T-helper 2 cell treated with Interferon-gamma antibody and Interleukin-4, amounts not matched to agents 5 μg/mL and 100 μg/mL, for 36 hours (primary cell): ENCODE results near the gene SDF2L1.
"Not testable (repeated sequence)": the region's sequence is repeated elsewhere in the genome, so short reads cannot be mapped to it uniquely, and the experiment has no call there.

Source experiments
- DNase-seq: peaks from one replicate; pipeline ENCODE4 v3.0.0; 2021; ENCODE audit warnings: low spot score
- H3K27ac Mint-ChIP-seq: one replicate; pipeline ENCODE4 v1.8.0; 2021; ENCODE audit warnings: mild to moderate bottlenecking, mixed read lengths
- H3K27me3 Mint-ChIP-seq: one replicate; pipeline ENCODE4 v1.8.0; 2021; ENCODE audit warnings: low read depth, mixed read lengths
- H3K36me3 Mint-ChIP-seq: one replicate; pipeline ENCODE4 v1.8.0; 2021; ENCODE audit warnings: low read depth, mixed read lengths
- H3K4me1 Mint-ChIP-seq: one replicate; pipeline ENCODE4 v1.8.0; 2021; ENCODE audit warnings: low read depth, mixed read lengths
- H3K4me3 Mint-ChIP-seq: one replicate; pipeline ENCODE4 v1.8.0; 2022; ENCODE audit warnings: mild to moderate bottlenecking, moderate library complexity, mixed read lengths
- H3K9me3 Mint-ChIP-seq: one replicate; pipeline ENCODE4 v1.8.0; 2021; ENCODE audit warnings: mixed read lengths

Gene SDF2L1

GRCh38 chr22:21688341-21688705 is 46.2 kb downstream of the SDF2L1 start:
- Mint-ChIP-seq H3K27ac (no peak overlapping the region), H3K4me3 (no peak overlapping the region), H3K9me3 (no peaks in the 10 kb centered on the region), H3K36me3 (peaks cover 26% of the 10 kb centered on the region), H3K27me3 (no peaks in the 10 kb centered on the region), H3K4me1 (no peaks in the 10 kb centered on the region)
- DNase-seq = no peak

- Mint-ChIP-seq H3K27me3 (no peaks in the 10 kb centered on the region), H3K9me3 (no peaks in the 10 kb centered on the region), H3K4me3 (no peak overlapping the region), H3K4me1 (no peaks in the 10 kb centered on the region), H3K27ac (no peak overlapping the region), H3K36me3 (peaks cover 25% of the 10 kb centered on the region)
- DNase-seq = no peak
These were observed 46.7 kb downstream of the SDF2L1 start for GRCh38 chr22:21688706-21689381.

GRCh38 chr22:21690401-21690801 is 48.3 kb downstream of the SDF2L1 start:
- H3K4me1 Mint-ChIP-seq = no peaks in the 10 kb centered on the region
- H3K27me3 Mint-ChIP-seq = no peaks in the 10 kb centered on the region
- H3K36me3 Mint-ChIP-seq = peaks cover 22% of the 10 kb centered on the region
- no peak overlapping the region for H3K27ac Mint-ChIP-seq
- no peaks in the 10 kb centered on the region for H3K9me3 Mint-ChIP-seq
- no peak overlapping the region for H3K4me3 Mint-ChIP-seq
- no peak for DNase-seq

- Mint-ChIP-seq H3K4me3 (no peak overlapping the region), H3K4me1 (no peaks in the 10 kb centered on the region), H3K9me3 (no peaks in the 10 kb centered on the region), H3K27me3 (no peaks in the 10 kb centered on the region), H3K36me3 (peaks cover 26% of the 10 kb centered on the region), H3K27ac (no peak overlapping the region)
- DNase-seq = no peak
These were observed 49.7 kb downstream of the SDF2L1 start for GRCh38 chr22:21691816-21692215.

GRCh38 chr22:21692856-21693255 is 50.8 kb downstream of the SDF2L1 start:
- not testable (repeated sequence) for H3K27ac Mint-ChIP-seq, H3K4me3 Mint-ChIP-seq, H3K9me3 Mint-ChIP-seq, H3K27me3 Mint-ChIP-seq, H3K4me1 Mint-ChIP-seq, DNase-seq
- H3K36me3 Mint-ChIP-seq = peaks cover 26% of the 10 kb centered on the region

- Mint-ChIP-seq H3K4me3 (no peak overlapping the region), H3K9me3 (no peaks in the 10 kb centered on the region), H3K36me3 (peaks cover 26% of the 10 kb centered on the region), H3K27ac (no peak overlapping the region), H3K27me3 (no peaks in the 10 kb centered on the region), H3K4me1 (no peaks in the 10 kb centered on the region)
- DNase-seq = no peak
These were observed 51.4 kb downstream of the SDF2L1 start for GRCh38 chr22:21693333-21693998.
